Ovary (tissue), 3 donors: Measurements from ENCODE around the gene SLCO1B3.

Experiments
- POLR2A ChIP-seq: fragments of 450-650 bp; IDR thresholded peaks from one replicate; pipeline ENCODE4 v1.6.1; 2017; ENCODE audit warnings: antibody characterized with exemption, mild to moderate bottlenecking, moderate library complexity
- TF ChIP-seq, protein P1 (sequence below), 3 donors: fragments of 450-650 bp in 2 of 3; fragments of 200-600 bp in 1 of 3; IDR thresholded peaks; one replicate each; pipeline versions ENCODE4 v1.5.1 to v1.8.0; 2016 to 2022; ENCODE audit warnings: antibody characterized with exemption in 3 of 3, mild to moderate bottlenecking in 1 of 3
- donor health status: DM: no; HTN: no; CAD: no.

DNA sequence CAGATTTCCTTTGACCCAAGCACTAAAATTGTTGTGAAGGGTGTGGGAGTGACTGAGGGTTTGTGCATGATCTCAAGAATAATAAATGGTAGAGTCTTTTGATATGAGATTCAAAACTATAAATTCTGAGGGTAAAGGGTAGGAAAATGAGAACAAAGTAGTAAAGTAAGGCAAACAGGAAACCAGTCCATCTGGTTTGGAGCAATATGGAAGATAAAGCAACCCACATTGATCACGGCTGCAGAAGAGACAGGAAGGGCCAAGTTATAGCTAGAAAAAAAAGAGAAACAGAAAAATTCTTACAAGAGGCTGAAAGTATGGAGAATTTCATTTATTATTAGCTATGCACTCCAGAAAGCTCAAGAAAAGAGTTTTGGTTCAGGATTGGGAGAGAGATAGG lies 4.6 kb upstream of the SLCO1B3 start:
- no peak for TF ChIP-seq POLR2A
- TF ChIP-seq, protein P1, sequence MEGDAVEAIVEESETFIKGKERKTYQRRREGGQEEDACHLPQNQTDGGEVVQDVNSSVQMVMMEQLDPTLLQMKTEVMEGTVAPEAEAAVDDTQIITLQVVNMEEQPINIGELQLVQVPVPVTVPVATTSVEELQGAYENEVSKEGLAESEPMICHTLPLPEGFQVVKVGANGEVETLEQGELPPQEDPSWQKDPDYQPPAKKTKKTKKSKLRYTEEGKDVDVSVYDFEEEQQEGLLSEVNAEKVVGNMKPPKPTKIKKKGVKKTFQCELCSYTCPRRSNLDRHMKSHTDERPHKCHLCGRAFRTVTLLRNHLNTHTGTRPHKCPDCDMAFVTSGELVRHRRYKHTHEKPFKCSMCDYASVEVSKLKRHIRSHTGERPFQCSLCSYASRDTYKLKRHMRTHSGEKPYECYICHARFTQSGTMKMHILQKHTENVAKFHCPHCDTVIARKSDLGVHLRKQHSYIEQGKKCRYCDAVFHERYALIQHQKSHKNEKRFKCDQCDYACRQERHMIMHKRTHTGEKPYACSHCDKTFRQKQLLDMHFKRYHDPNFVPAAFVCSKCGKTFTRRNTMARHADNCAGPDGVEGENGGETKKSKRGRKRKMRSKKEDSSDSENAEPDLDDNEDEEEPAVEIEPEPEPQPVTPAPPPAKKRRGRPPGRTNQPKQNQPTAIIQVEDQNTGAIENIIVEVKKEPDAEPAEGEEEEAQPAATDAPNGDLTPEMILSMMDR (IDR thresholded peaks at IDR 0.05), result no peak
